Osteoblast (primary cell): Measurements from ENCODE around the gene C10orf71. TPM values are rescaled to one million over a fixed set of nuclear protein-coding genes. Genes with fewer than 3 reads are reported as not detected.

ENCODE experiments used
- DNase-seq: peaks from one replicate; pipeline ENCODE4 v3.0.0; 2011; ENCODE audit warnings: low spot score, mixed read lengths; ENCODE audit not compliant: insufficient read length; ENCODE audit errors: missing footprints
- H2AFZ ChIP-seq: 2 replicates; pipeline ENCODE4 v1.6.0; 2011; ENCODE audit warnings: mild to moderate bottlenecking, low read length
- H3K27ac ChIP-seq: 2 replicates; pipeline ENCODE4 v1.5.1; 2011; ENCODE audit warnings: mild to moderate bottlenecking, low read depth, low read length, moderate library complexity
- H3K27me3 ChIP-seq: 2 replicates; pipeline ENCODE4 v1.6.0; 2012; ENCODE audit warnings: mild to moderate bottlenecking, control low read depth, inconsistent platforms, low read length, moderate library complexity; ENCODE audit not compliant: insufficient read depth
- H3K36me3 ChIP-seq: 2 replicates; pipeline ENCODE4 v1.5.1; 2011; ENCODE audit warnings: mild to moderate bottlenecking, low read length, control low read depth, moderate library complexity; ENCODE audit not compliant: insufficient read depth
- H3K4me1 ChIP-seq: 2 replicates; pipeline ENCODE4 v1.5.1; 2011; ENCODE audit warnings: mild to moderate bottlenecking, low read length, control low read depth, moderate library complexity; ENCODE audit not compliant: insufficient read depth
- H3K4me2 ChIP-seq: 2 replicates; pipeline ENCODE4 v1.6.0; 2011; ENCODE audit warnings: mild to moderate bottlenecking, low read length; ENCODE audit not compliant: insufficient read depth
- H3K4me3 ChIP-seq: fragments of 200-600 bp; sonication (generic); 3 replicates; pipeline ENCODE4 v1.5.1; 2012; ENCODE audit warnings: mild to moderate bottlenecking, low read length, inconsistent platforms; ENCODE audit not compliant: insufficient read depth
- H3K79me2 ChIP-seq: 2 replicates; pipeline ENCODE4 v1.6.0; 2012; ENCODE audit warnings: mild to moderate bottlenecking, low read length, control low read depth, inconsistent platforms; ENCODE audit not compliant: insufficient read depth
- H3K9me3 ChIP-seq: 2 replicates; pipeline ENCODE4 v1.5.1; 2011; ENCODE audit warnings: low read depth, low read length, control low read depth
- H4K20me1 ChIP-seq: 2 replicates; pipeline ENCODE4 v1.6.0; 2012; ENCODE audit warnings: mild to moderate bottlenecking, low read length, control low read depth; ENCODE audit not compliant: insufficient read depth
- CTCF ChIP-seq: IDR thresholded peaks from 2 replicates; pipeline ENCODE4 v1.5.1; 2011; ENCODE audit warnings: mild to moderate bottlenecking, low read depth, low read length, moderate library complexity; ENCODE audit errors: extremely low read depth
- total RNA-seq: library from RNA; depleted of rRNA; stranded (reverse); fragments of >200 nt; gene quantifications from 2 replicates; pipeline ENCODE4 v1.2.3, GENCODE V29; 2012

C10orf71 gene
- total RNA-seq, 1 donor: not detected

DNA sequence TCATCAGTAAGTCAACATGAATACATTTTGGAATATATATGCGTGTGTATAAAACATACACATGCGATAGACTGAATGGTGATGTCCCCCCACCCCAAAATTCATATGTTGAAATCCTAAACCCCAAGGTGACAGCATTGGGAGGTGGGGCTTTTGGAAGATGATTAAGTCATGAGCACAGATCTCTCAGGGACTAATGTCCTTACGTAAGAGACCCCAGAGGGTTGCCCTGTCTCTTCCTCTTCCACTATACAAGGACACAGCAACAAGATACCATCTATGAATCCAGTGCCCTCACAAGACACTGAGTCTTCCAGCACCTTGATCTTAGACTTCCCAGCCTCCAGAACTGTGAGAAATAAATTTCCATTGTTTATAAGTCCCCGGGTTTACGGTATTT, 74.4 kb downstream of the C10orf71 start:
- Histone ChIP-seq H3K27me3 (peaks cover 20% of the 10 kb centered on the region), H2AFZ (no peak overlapping the region), H3K27ac (no peak overlapping the region), H3K9me3 (no peaks in the 10 kb centered on the region), H3K36me3 (no peaks in the 10 kb centered on the region), H4K20me1 (no peaks in the 10 kb centered on the region), H3K4me2 (no peak overlapping the region), H3K4me1 (no peaks in the 10 kb centered on the region), H3K79me2 (no peaks in the 10 kb centered on the region), H3K4me3 (no peak overlapping the region)
- TF ChIP-seq CTCF: no peak
- no peak for DNase-seq

- Histone ChIP-seq H3K9me3 (no peaks in the 10 kb centered on the region), H2AFZ (no peak overlapping the region), H3K4me2 (no peak overlapping the region), H4K20me1 (no peaks in the 10 kb centered on the region), H3K27ac (no peak overlapping the region), H3K4me3 (no peak overlapping the region), H3K4me1 (no peaks in the 10 kb centered on the region), H3K27me3 (peaks cover 23% of the 10 kb centered on the region), H3K36me3 (no peaks in the 10 kb centered on the region), H3K79me2 (no peaks in the 10 kb centered on the region)
- DNase-seq: no peak
- no peak for TF ChIP-seq CTCF
Measured at GRCh38 chr10:49374740-49375139, 75.8 kb downstream of the C10orf71 start.

DNA sequence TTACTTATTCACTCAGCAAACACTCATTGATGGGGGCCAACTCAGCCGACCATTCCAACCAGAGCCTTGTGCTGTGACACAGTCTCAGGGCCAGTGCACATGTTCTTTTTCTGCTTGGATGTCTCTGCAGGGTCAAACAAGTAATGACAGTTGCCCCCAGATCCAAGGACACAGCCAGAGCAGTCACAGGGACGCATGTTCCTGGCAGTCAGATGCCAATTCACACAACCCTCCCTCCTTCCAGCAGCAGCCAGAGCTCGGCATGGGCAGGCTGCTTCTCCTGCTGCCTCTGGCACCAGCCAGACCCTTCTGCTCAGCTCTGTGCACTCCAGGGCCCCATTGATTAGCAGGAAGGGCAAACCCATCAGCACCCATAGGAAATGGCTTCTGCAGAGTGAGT, 76.6 kb downstream of the C10orf71 start:
- Histone ChIP-seq H3K9me3 (no peaks in the 10 kb centered on the region), H3K27me3 (peaks cover 25% of the 10 kb centered on the region), H3K4me2 (no peak overlapping the region), H3K27ac (no peak overlapping the region), H3K79me2 (no peaks in the 10 kb centered on the region), H4K20me1 (no peaks in the 10 kb centered on the region), H3K4me3 (no peak overlapping the region), H3K4me1 (no peaks in the 10 kb centered on the region), H2AFZ (no peak overlapping the region), H3K36me3 (no peaks in the 10 kb centered on the region)
- no peak for TF ChIP-seq CTCF
- no peak for DNase-seq

Other genes starting within 250 kb of the C10orf71 start
- 10.1 and 14.1 TPM in 2 replicates for gene VSTM4, start 183.6 kb upstream of the C10orf71 start, total RNA-seq
- gene FAM170B, start 165.1 kb upstream of the C10orf71 start, total RNA-seq: not detected in 2 replicates
- gene TMEM273, start 110.8 kb upstream of the C10orf71 start, total RNA-seq: 0.59 TPM in 1 of 2 replicates, not detected in the other
- under 0.01 TPM in 1 of 2 replicates, not detected in the other for gene DRGX, start 96.9 kb downstream of the C10orf71 start, total RNA-seq
- 52.7 and 54.3 TPM in 2 replicates for gene ERCC6, start 240.0 kb downstream of the C10orf71 start, total RNA-seq